NCI-H2171 treated with DMSO at 0.1 percent for 48 hours (cell line): ENCODE results near the gene RBM47.
"Not testable (repeated sequence)": the region's sequence is repeated elsewhere in the genome, so short reads cannot be mapped to it uniquely, and the experiment has no call there.

Source experiments
- DNase-seq: peaks from one replicate; lab custom pipeline; 2025; lab: John Stamatoyannopoulos, UW

Gene RBM47

GRCh38 chr4:40486534-40486933 is 143.1 kb downstream of the RBM47 start:
- DNase-seq: no peak

DNA sequence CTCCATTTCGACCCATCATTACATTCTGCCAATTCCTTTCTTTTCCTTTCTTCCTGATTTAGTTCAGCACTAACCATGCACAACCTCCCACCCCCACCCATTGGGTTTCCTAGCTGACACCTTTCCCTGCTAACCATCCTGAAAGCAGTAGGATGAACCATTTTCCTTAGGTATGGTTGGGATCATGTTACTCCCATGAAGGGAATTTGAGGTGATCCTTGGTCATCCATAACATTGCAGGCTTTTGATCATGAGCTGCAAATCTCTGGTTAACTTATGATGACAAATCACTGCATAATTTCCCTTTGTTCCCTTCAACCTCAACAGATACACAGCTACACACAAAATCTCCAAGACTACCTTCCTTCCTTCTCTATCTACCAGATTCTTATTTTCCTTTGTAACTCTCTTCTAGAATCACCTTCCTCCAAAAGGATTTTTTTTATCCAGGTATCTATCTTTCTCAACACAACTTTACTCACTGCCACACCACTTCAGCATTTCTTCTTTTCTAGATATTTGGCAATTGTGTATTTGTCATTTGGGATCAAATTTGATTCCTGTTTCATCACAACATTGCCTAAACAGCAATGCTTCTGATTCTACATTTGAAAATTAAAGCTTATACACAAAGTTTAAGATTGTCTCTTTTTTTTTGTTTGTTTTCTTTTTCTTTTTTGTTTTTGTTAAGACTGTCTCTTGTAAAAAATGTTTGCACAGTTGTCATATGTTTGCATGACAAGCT is 145.1 kb downstream of the RBM47 start:
- no peak for DNase-seq

DNA sequence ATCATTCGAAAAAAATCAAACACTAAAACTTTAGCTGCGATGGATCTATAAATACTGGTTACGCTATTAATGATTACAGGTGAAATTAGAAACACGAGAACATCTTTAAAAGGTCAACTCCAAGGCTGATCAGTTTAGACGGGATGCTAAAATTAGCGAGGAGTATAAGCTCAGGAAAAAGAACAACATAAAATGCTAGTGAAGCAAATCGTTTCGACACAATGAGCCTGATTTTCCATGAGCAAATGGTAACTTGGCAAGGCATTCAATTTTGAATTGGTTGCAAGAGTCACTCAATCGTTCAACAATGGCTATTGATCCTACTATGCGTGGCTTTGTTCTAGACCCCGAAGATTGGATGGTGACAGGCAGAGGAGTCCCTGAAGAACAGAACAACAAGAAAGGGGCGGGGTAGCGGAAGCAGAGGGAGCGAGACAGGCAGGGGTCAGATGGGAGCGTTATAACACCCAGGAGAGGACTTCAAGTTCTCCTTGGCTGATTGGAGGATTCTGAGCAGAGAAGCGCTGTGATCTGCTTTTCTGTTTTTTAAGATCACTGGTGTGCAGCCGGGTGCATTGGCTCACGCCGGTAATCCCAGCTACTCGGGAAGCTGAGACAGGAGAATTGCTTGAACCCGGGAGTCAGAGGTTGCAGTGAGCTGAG is 146.5 kb downstream of the RBM47 start:
- DNase-seq: no peak

GRCh38 chr4:40481977-40482376 is 147.7 kb downstream of the RBM47 start:
- DNase-seq: no peak

- no peak for DNase-seq
Observed at GRCh38 chr4:40480291-40480690, 149.4 kb downstream of the RBM47 start.

GRCh38 chr4:40479378-40479777 is 150.3 kb downstream of the RBM47 start:
- DNase-seq: no peak

GRCh38 chr4:40475609-40476008 is 154.1 kb downstream of the RBM47 start:
- no peak for DNase-seq

DNA sequence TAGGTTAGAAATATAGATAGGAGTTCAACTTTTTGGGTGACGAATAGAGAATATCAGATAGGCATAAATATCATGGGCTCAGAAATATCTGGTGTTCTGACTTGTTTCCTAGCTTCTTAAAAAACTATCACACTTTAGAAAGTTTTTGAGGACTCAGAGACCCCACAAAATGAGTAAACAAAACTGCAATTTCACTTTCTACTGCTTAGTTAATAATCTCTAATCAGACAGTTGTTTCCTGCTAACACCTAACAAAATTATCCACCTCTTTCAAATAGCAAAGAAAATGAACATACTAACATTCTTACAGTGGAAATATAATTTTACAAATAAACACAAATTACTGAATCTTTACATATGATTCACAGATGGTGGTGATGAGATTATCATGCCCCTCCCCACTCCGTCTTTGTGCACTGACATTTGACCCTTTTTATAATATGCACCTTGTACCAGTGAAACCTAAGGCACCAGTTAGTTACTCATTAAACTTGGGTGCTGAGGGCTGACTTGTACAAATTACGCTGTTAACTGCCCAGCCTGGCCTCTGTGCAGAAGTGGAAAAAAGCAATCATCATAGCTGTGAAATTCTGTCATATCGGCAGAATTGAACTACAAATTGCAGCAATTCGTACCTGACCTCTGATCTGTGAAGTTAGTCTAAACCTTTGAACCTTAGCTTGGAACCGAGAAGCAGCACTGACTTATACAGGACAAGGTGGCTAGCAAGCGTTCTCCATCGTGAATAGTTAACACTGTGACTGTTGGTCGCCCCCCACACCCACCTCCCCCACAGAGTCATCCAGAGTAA is 155.9 kb downstream of the RBM47 start:
- no peak for DNase-seq

DNA sequence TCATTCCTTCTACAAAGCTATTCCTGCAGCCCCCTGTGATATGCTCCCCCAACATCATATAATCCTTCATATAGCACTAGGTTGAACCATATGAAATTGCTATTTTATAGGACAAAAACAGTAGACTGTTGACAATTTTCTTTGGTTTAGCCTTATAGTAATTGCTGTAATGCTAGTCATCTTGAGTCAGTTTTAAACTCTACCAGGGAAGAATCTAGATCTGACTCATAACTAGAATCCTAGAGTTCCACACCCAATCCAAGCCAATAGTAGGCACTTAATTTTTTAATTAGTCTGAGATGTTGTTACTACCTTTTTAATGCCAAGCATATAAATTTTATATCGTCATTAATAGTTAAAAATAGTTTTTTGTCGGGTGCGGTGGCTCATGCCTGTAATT is 157.7 kb downstream of the RBM47 start:
- no peak for DNase-seq

- no peak for DNase-seq
Observed at GRCh38 chr4:40466789-40467188, 162.9 kb downstream of the RBM47 start.

DNA sequence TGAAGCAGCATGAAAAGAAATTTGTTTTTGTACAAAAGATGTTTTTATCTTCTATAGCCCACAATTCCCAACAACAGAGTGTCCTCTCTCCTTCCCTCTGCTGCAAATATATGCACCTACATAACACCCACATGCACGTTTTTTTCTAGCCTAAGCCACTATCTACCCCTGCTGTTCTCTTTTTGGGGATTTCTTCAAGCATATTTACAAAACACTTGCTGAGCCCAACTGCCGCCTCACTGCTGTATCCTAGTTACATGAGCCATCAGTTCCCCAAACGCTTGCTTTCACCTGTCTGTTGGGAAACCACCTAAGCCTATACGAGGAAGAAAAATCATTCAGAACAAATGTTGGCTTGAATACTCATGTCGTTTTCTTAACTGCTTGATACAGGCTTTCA is 167.3 kb downstream of the RBM47 start:
- no peak for DNase-seq

GRCh38 chr4:40461879-40462278 is 167.8 kb downstream of the RBM47 start:
- no peak for DNase-seq

DNA sequence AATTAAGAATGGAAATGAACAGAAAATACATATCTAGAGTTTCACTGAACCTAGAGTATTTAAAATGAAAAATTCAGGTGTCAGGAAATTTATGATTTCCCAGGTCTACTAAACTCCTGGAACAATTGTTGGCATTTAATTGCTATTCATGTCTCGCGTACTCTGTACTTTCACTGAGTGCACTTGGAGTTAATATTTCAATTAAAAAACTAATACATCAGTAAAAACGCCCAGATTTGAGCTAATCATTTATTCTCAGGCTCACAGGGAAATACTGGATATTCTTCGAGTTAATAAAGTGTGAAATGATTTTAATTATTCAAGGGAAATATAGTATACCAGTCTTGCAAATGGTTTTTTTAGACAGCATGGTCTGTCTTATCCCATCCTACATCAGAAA is 168.6 kb downstream of the RBM47 start:
- no peak for DNase-seq

DNA sequence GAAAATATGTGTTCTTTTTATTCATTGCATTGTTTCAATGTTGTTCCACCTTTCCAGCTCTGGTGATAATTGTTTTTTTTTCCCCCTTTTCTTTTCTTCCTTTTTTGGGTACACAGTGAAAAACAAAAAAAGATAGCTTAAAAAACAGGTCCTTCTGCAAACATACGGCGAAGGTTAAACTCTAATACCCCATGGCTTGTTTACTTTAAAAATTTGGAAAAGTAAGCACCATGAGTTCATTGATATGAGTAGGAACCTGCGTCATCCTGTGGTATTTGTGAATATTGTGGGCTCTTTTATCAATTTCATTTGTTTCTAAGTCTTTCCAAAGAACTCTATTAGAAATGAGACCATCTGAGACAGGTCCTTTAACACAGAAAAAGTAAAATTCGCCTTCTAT is 171.0 kb downstream of the RBM47 start:
- no peak for DNase-seq

DNA sequence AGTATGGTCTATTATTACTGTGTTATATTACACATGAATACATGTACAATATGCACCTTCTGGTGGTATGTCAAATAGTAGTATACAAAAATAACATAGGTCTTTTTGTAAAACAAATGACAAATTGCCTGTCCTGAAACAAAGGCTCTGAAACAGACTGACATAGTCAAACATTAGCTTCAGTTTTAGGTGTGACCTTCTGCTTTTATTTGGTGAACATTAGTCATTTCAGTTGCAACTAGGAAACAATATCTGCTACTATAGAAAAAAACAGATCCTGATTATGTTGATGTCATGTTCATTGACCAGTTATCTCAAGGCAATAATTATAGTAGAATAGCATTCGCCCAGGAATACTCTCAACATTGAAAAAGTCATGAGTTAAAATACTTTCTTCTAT is 171.6 kb downstream of the RBM47 start:
- no peak for DNase-seq

DNA sequence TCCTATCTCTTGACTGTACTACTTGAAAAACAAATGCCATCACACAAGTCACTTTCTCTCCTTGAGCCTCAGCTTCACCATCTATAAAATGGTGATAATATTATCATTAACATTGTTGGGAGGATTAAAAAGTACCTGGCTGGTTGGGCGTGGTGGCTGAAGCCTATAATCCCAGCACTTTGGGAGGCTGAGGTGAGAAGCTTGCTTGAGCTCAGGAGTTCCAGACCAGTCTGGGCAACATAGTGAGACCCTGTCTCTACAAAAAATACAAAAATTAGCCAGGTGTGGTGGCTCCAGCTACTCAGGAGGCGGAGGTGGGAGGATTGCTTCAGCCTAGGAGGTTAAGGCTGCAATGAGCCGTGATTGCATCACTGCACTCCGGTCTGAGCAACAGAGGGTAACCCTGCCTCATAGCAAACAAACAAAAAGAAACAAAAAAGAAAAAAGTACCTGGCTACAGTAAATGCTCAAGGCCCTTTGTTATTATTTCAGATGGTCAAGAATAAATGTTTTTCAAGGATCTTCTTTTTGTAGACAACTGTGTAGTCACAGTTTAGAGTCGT is 174.2 kb downstream of the RBM47 start:
- DNase-seq: no peak

- DNase-seq: no peak
Observed at GRCh38 chr4:40454816-40455215, 174.8 kb downstream of the RBM47 start.

- DNase-seq: no peak
Observed at GRCh38 chr4:40453912-40454311, 175.8 kb downstream of the RBM47 start.

- DNase-seq: no peak
Observed at GRCh38 chr4:40448875-40449274, 180.8 kb downstream of the RBM47 start.

DNA sequence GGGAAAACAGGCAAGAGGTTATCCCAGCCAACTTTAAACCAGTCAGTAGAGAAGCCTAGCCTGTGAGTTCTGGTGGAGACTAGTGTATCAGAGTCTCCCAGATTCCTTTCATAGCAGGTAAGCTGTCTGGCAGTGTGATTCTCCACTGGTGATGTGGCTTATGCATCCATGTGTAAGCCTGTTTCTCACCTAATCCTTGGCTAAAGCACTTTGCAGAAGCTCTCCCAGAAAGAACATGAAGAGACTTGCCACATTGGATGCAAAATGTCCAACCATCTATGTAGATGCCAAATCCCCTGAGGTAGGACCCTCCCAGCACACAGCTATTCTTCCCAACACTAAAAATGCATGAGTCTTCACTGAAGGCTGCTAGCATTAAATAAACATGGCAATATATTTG is 182.8 kb downstream of the RBM47 start:
- DNase-seq: peak; percentile 6

DNA sequence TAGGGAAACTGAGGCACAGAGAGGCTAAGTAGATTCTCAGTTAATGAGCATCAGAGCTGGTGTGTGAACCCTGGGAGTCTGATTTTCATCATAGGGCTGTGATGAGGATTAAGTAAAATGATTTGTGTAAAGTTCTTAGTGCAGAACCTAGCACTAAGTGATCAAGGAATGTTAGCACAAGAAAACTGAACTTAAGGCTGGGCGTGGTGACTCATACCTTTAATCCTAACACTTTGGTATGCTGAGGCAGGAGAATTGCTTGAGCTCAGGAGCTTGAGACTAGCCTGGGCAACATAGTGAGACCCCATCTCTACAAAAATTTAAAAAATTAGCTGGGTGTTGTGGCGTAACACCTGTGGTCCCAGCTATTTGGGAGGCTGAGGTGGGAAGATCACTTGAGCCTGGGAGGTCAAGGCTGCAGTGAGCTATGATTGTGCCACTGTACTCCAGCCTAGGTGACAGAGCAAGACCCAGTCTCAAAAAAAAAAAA is 183.4 kb downstream of the RBM47 start:
- DNase-seq: not testable (repeated sequence)

- no peak for DNase-seq
Observed at GRCh38 chr4:40445671-40446070, 184.0 kb downstream of the RBM47 start.

- DNase-seq: no peak
Observed at GRCh38 chr4:40441430-40441829, 188.2 kb downstream of the RBM47 start.
